K562 (cell line): ENCODE data around the gene LMNTD2.

Experiments
- CTCF ChIP-seq, 3 experiments: IDR thresholded peaks in 2 of 3; conservative IDR thresholded peaks in 1 of 3; 2 replicates each; pipeline ENCODE4 v1.5.1; 2011 to 2012; ENCODE audit warnings: low read length in 3 of 3, mild to moderate bottlenecking in 3 of 3, control low read depth in 2 of 3, improper control_type of control experiment in 1 of 3, inconsistent platforms in 1 of 3, low read depth in 1 of 3, mixed read lengths in 1 of 3, moderate library complexity in 1 of 3; ENCODE audit not compliant: insufficient read depth in 2 of 3
- KAT7 ChIP-seq: sonication (generic); formaldehyde crosslinking; IDR thresholded peaks from 2 replicates; pipeline ENCODE4 v1.8.0; 2022; ENCODE audit warnings: missing genetic modification reagents, mild to moderate bottlenecking, borderline replicate concordance
- POLR2AphosphoS5 ChIP-seq: IDR thresholded peaks from 2 replicates; pipeline ENCODE4 v1.6.1; 2011; ENCODE audit warnings: mild to moderate bottlenecking, low read depth, low read length, moderate library complexity; ENCODE audit not compliant: control insufficient read depth, insufficient read depth
- SIN3A ChIP-seq, 2 experiments: fragments of 150-350 bp in 1 of 2; IDR thresholded peaks; 2 replicates each; pipeline ENCODE4 v1.6.1; 2011 to 2016; ENCODE audit warnings: borderline replicate concordance in 2 of 2, low read depth in 2 of 2, low read length in 2 of 2, mild to moderate bottlenecking in 2 of 2, moderate library complexity in 2 of 2; ENCODE audit not compliant: control insufficient read depth in 1 of 2
- ZBTB2 ChIP-seq: fragments of 450-650 bp; IDR thresholded peaks from 2 replicates; pipeline ENCODE4 v1.6.1; 2016; ENCODE audit warnings: antibody characterized with exemption

- TF ChIP-seq KAT7 (CRISPR knock-in tag), result no peak
- no peak for TF ChIP-seq ZBTB2
- no peak for TF ChIP-seq POLR2AphosphoS5
- no peak for TF ChIP-seq CTCF (IDR thresholded peaks at IDR 0.05 in 2 of 3, conservative IDR thresholded peaks at IDR 0.05 in 1 of 3; ENCODE audit: insufficient read depth in 2 of 3, low read depth in 1 of 3, low read length in 3 of 3)
- TF ChIP-seq SIN3A (IDR thresholded peaks at IDR 0.05; ENCODE audit: borderline replicate concordance in 2 of 2, control insufficient read depth in 1 of 2, low read depth in 2 of 2, low read length in 2 of 2), result no peak
Observed at GRCh38 chr11:573146-573759, 12.7 kb upstream of the LMNTD2 start.
